ENCODE data around the gene HES6. TPM values are rescaled to one million over a fixed set of nuclear protein-coding genes. Genes with fewer than 3 reads are reported as not detected.

Gene HES6
- total and polyA plus RNA-seq, 2 of the 8 experiments (the other 6 are each of a cell fraction or from before 2014, with no cell fraction given): 32.6 to 36.3 TPM

GRCh38 chr2:238207006-238207405, 32.8 kb downstream of the HES6 start:
- Histone ChIP-seq H3K9ac (replicated peaks in 1 of 4; ENCODE audit: extremely low read depth in 1 of 4, low read depth in 3 of 4, low read length in 3 of 4) (no peak overlapping the region), H2BK5ac (ENCODE audit: low read depth, low read length) (no peak overlapping the region), H2AFZ (ENCODE audit: low read length) (no peak overlapping the region), H3K56ac (replicated peaks; ENCODE audit: insufficient read length, low read depth, low read length) (no peak overlapping the region), H3K9me3 (ENCODE audit: insufficient read depth in 2 of 2, low read depth in 1 of 2, low read length in 1 of 2) (no peaks in the 10 kb centered on the region), H3K23me2 (ENCODE audit: low read depth, low read length) (peaks cover 8% of the 10 kb centered on the region; the same call in 1 of the 2 replicates), H2BK120ac (replicated peaks; ENCODE audit: low read depth, low read length) (no peak overlapping the region), H3K4me3 (ENCODE audit: extremely low read depth in 1 of 4, insufficient read depth in 2 of 4, low read depth in 3 of 4, low read length in 4 of 4) (no peak overlapping the region), H4K5ac (ENCODE audit: insufficient read length, low read depth, low read length) (no peak overlapping the region), H3K27ac (ENCODE audit: low read depth, low read length) (no peak overlapping the region), H2BK12ac (ENCODE audit: low read depth, low read length) (no peak overlapping the region), H4K20me1 (replicated peaks in 1 of 2; ENCODE audit: control insufficient read depth in 1 of 2, insufficient read depth in 2 of 2, low read length in 2 of 2) (peaks cover 2% of the 10 kb centered on the region in 2 experiments), H3K36me3 (ENCODE audit: control insufficient read depth in 2 of 4, insufficient read depth in 4 of 4, low read length in 3 of 4) (no peaks in the 10 kb centered on the region), H4K91ac (replicated peaks; ENCODE audit: insufficient read length, low read length) (no peak overlapping the region), H3K14ac (ENCODE audit: insufficient read length) (no peak overlapping the region), H3K79me2 (ENCODE audit: control insufficient read depth in 1 of 2, insufficient read depth in 2 of 2, low read length in 2 of 2) (peaks cover 6 to 11% of the 10 kb centered on the region in 2 experiments; a peak in 3 of 4 replicates), H3K23ac (ENCODE audit: insufficient read length) (no peak overlapping the region), H3K4ac (replicated peaks; ENCODE audit: insufficient read length, low read depth, low read length) (no peak overlapping the region), H3K18ac (ENCODE audit: extremely low read depth, low read length) (no peak overlapping the region), H4K8ac (ENCODE audit: extremely low read depth, insufficient read depth, low read length) (no peak overlapping the region), H3K27me3 (replicated peaks in 1 of 4; ENCODE audit: control insufficient read depth in 3 of 4, extremely low read depth in 1 of 4, insufficient read depth in 3 of 4, low read length in 3 of 4) (peaks cover 0 to 16% (median 3%) of the 10 kb centered on the region in 4 experiments; a peak in 2 of 7 replicates), H3K4me2 (ENCODE audit: insufficient read depth in 1 of 2, low read depth in 2 of 2, low read length in 2 of 2) (no peak overlapping the region), H3K79me1 (ENCODE audit: low read depth, low read length) (0 out of 2 replicates have a peak, but pooled peaks cover 4% of the 10 kb centered on the region), H3K4me1 (replicated peaks in 1 of 4; ENCODE audit: control insufficient read depth in 3 of 4, insufficient read depth in 4 of 4, low read length in 3 of 4) (peaks cover 2 to 7% (median 4%) of the 10 kb centered on the region in 4 experiments; a peak in 5 of 7 replicates), H2BK20ac (ENCODE audit: low read length) (no peak overlapping the region), H2AK5ac (ENCODE audit: low read depth, low read length) (no peak overlapping the region), H2BK15ac (ENCODE audit: low read length) (no peak overlapping the region)
- no peak for DNase-seq (ENCODE audit: low read depth in 1 of 2, low spot score in 2 of 2)
- TF ChIP-seq YY1 (IDR thresholded peaks at IDR 0.05; ENCODE audit: low read depth, low read length): no peak
- POLR2A ChIA-PET (ENCODE audit: partially characterized antibody): no interaction called here
- FAIRE-seq: no peak
- 89% methylated on average over 7 of the region's 7 CpGs; no CpG with 5 or more reads in 1 of the 2 experiments for WGBS, 2 experiments (ENCODE audit: extremely low coverage in 1 of 2, insufficient coverage in 1 of 2, insufficient read length in 1 of 2, insufficient replicate concordance in 2 of 2, low coverage in 1 of 2, low lambda C conversion rate in 2 of 2, missing lambda C conversion rate in 1 of 2)
- CTCF ChIA-PET (ENCODE audit: partially characterized antibody): interaction anchor here (1.6 kb wide), 1 partner anchor 47 kb away, joined by 5 read pairs; no protein-coding TSS in a partner anchor
